Measurements from ENCODE around the gene PNKD. TPM values are rescaled to one million over a fixed set of nuclear protein-coding genes. Genes with fewer than 3 reads are reported as not detected.

PNKD gene
- total and polyA plus RNA-seq, 2 of the 8 experiments (the other 6 are each of a cell fraction or from before 2014, with no cell fraction given): 43.9 to 65.4 TPM

GRCh38 chr2:218229239-218229638 lies 41.1 kb upstream of the PNKD start:
- no peak overlapping the region for H3K18ac ChIP-seq (ENCODE audit: extremely low read depth, low read length)
- peaks cover 0 to 15% of the 10 kb centered on the region in 2 experiments; a peak in 2 of 4 replicates for H3K79me2 ChIP-seq (ENCODE audit: control insufficient read depth in 1 of 2, insufficient read depth in 2 of 2, low read length in 2 of 2)
- no peak overlapping the region for H3K4me3 ChIP-seq (ENCODE audit: extremely low read depth in 1 of 4, insufficient read depth in 2 of 4, low read depth in 3 of 4, low read length in 4 of 4)
- 88% methylated on average over 3 of the region's 3 CpGs; no CpG with 5 or more reads in 1 of the 2 experiments for WGBS, 2 experiments (ENCODE audit: extremely low coverage in 1 of 2, insufficient coverage in 1 of 2, insufficient read length in 1 of 2, insufficient replicate concordance in 2 of 2, low coverage in 1 of 2, low lambda C conversion rate in 2 of 2, missing lambda C conversion rate in 1 of 2)
- FAIRE-seq: no peak
- no peak overlapping the region for H4K8ac ChIP-seq (ENCODE audit: extremely low read depth, insufficient read depth, low read length)
- no peaks in the 10 kb centered on the region for H3K23me2 ChIP-seq (ENCODE audit: low read depth, low read length)
- H3K9me3 ChIP-seq (ENCODE audit: insufficient read depth in 2 of 2, low read depth in 1 of 2, low read length in 1 of 2): no peaks in the 10 kb centered on the region
- H4K5ac ChIP-seq (ENCODE audit: insufficient read length, low read depth, low read length): no peak overlapping the region
- no peak overlapping the region for H2AK5ac ChIP-seq (ENCODE audit: low read depth, low read length)
- H3K4me2 ChIP-seq (ENCODE audit: insufficient read depth in 1 of 2, low read depth in 2 of 2, low read length in 2 of 2): no peak overlapping the region
- no peak overlapping the region for H2BK15ac ChIP-seq (ENCODE audit: low read length)
- H3K27ac ChIP-seq (ENCODE audit: low read depth, low read length): no peak overlapping the region
- no peak overlapping the region for H3K4ac ChIP-seq (replicated peaks; ENCODE audit: insufficient read length, low read depth, low read length)
- no peak overlapping the region for H2AFZ ChIP-seq (ENCODE audit: low read length)
- H3K79me1 ChIP-seq (ENCODE audit: low read depth, low read length): no peaks in the 10 kb centered on the region
- H2BK5ac ChIP-seq (ENCODE audit: low read depth, low read length): no peak overlapping the region
- peaks cover 17 to 80% (median 52%) of the 10 kb centered on the region in 4 experiments for H3K36me3 ChIP-seq (ENCODE audit: control insufficient read depth in 2 of 4, insufficient read depth in 4 of 4, low read length in 3 of 4)
- no peak overlapping the region for H3K23ac ChIP-seq (ENCODE audit: insufficient read length)
- no peaks in the 10 kb centered on the region for H3K4me1 ChIP-seq (replicated peaks in 1 of 4; ENCODE audit: control insufficient read depth in 3 of 4, insufficient read depth in 4 of 4, low read length in 3 of 4)
- H2BK12ac ChIP-seq (ENCODE audit: low read depth, low read length): no peak overlapping the region
- no peak overlapping the region for H4K91ac ChIP-seq (replicated peaks; ENCODE audit: insufficient read length, low read length)
- no peak overlapping the region for H2BK120ac ChIP-seq (replicated peaks; ENCODE audit: low read depth, low read length)
- H3K27me3 ChIP-seq (replicated peaks in 1 of 4; ENCODE audit: control insufficient read depth in 3 of 4, extremely low read depth in 1 of 4, insufficient read depth in 3 of 4, low read length in 3 of 4): no peaks in the 10 kb centered on the region
- DNase-seq (ENCODE audit: low read depth in 1 of 2, low spot score in 2 of 2): no peak
- peaks cover 0 to 3% of the 10 kb centered on the region in 2 experiments for H4K20me1 ChIP-seq (replicated peaks in 1 of 2; ENCODE audit: control insufficient read depth in 1 of 2, insufficient read depth in 2 of 2, low read length in 2 of 2)
- POLR2A ChIA-PET (ENCODE audit: partially characterized antibody): interaction anchor here (0.6 to 2.2 kb wide), 8 partner anchors 9 to 359 kb away, joined by 3 to 6 read pairs (median 3); partner anchors contain the start of gene GPBAR1
- no peak overlapping the region for H3K9ac ChIP-seq (replicated peaks in 1 of 4; ENCODE audit: extremely low read depth in 1 of 4, low read depth in 3 of 4, low read length in 3 of 4)
- H2BK20ac ChIP-seq (ENCODE audit: low read length): no peak overlapping the region
- H3K56ac ChIP-seq (replicated peaks; ENCODE audit: insufficient read length, low read depth, low read length): no peak overlapping the region
- H3K14ac ChIP-seq (ENCODE audit: insufficient read length): no peak overlapping the region
- TF ChIP-seq CTBP2 (IDR thresholded peaks at IDR 0.05; ENCODE audit: borderline replicate concordance, insufficient read depth, insufficient read length, low read length) (no peak), RNF2 (IDR thresholded peaks at IDR 0.05; ENCODE audit: borderline replicate concordance, low read depth, low read length, missing control alignments, poor library complexity, severe bottlenecking) (no peak), ZNF274 (IDR thresholded peaks at IDR 0.05; ENCODE audit: borderline replicate concordance, extremely low read depth, low read length) (no peak), BRCA1 (IDR thresholded peaks at IDR 0.05; ENCODE audit: low read depth, low read length) (no peak), JUND (IDR thresholded peaks at IDR 0.05; ENCODE audit: low read length) (no peak), NRF1 (IDR thresholded peaks at IDR 0.05; ENCODE audit: low read depth, low read length) (no peak), TCF12 (IDR thresholded peaks at IDR 0.05; ENCODE audit: low read depth, low read length) (no peak), CREB1 (IDR thresholded peaks at IDR 0.05) (no peak), KDM1A (IDR thresholded peaks at IDR 0.05; ENCODE audit: borderline replicate concordance, low read length) (no peak), MAFK (IDR thresholded peaks at IDR 0.05; ENCODE audit: low read depth, low read length) (no peak)
- CTCF ChIA-PET (ENCODE audit: partially characterized antibody): interaction anchor here (0.6 to 3.1 kb wide), 6 partner anchors 8 to 67 kb away, joined by 3 to 22 read pairs (median 10); partner anchors contain the start of gene GPBAR1
